Measurements from ENCODE around the gene AVP. TPM values are rescaled to one million over a fixed set of nuclear protein-coding genes. Genes with fewer than 3 reads are reported as not detected.

AVP gene
- polyA plus RNA-seq, 1 donor from 2014 or later, result not detected

- TF ChIP-seq EZH2 (IDR thresholded peaks at IDR 0.05; ENCODE audit: borderline replicate concordance, insufficient read depth, low read length, poor library complexity, severe bottlenecking), result no peak
Measured at GRCh38 chr20:3071610-3072529, 12.7 kb downstream of the AVP start, which contains the start of gene OXT (continued).

GRCh38 chr20:3071266-3071609 lies 13.3 kb downstream of the AVP start:
- Histone ChIP-seq H2AFZ (ENCODE audit: low read depth, low read length) (no peak overlapping the region), H3K27ac (ENCODE audit: low read length) (no peak overlapping the region), H3K27me3 (ENCODE audit: insufficient read depth, low read depth, low read length) (peaks cover 24% of the 10 kb centered on the region)

DNA sequence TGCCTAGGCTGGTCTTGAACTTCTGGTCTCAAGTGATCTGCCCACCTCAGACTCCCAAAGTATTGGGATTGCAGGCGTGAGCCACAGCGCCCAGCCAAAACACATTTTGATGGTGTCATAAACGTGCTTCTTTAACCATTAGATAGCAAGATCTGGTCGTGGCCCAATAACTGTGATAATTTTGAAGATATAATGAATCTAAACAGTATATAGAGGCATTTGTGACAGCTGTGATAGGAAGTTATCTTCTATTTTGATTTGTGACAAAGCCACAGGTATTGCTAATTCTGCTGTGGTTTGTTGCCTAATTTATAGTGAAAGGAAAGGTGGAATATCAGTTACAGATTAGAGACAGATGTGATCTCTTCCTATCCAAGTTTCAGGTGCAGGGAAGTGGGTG lies 13.8 kb downstream of the AVP start:
- Histone ChIP-seq H3K9me3 (ENCODE audit: low read length) (no peaks in the 10 kb centered on the region), H3K79me2 (replicated peaks; ENCODE audit: insufficient read depth, low read length) (no peaks in the 10 kb centered on the region), H3K9me2 (ENCODE audit: insufficient read depth, low read length) (no peaks in the 10 kb centered on the region), H2AFZ (ENCODE audit: low read depth, low read length) (no peak overlapping the region), H3K27ac (ENCODE audit: low read length) (no peak overlapping the region), H3F3A (ENCODE audit: insufficient read depth, low read length, poor library complexity, severe bottlenecking) (no peaks in the 10 kb centered on the region), H3K27me3 (ENCODE audit: insufficient read depth, low read depth, low read length) (peaks cover 24% of the 10 kb centered on the region), H3K9ac (ENCODE audit: low read length) (no peak overlapping the region), H3K36me3 (ENCODE audit: insufficient read depth, low read length) (no peaks in the 10 kb centered on the region), H3K4me3 (ENCODE audit: low read length) (no peak overlapping the region), H3K4me2 (ENCODE audit: low read length) (no peak overlapping the region), H4K20me1 (ENCODE audit: insufficient read depth) (no peaks in the 10 kb centered on the region)
- TF ChIP-seq POLR2AphosphoS5 (IDR thresholded peaks at IDR 0.05) (no peak), MXI1 (conservative IDR thresholded peaks at IDR 0.05; ENCODE audit: poor library complexity, severe bottlenecking) (no peak)
- TF ChIP-seq, protein P1, sequence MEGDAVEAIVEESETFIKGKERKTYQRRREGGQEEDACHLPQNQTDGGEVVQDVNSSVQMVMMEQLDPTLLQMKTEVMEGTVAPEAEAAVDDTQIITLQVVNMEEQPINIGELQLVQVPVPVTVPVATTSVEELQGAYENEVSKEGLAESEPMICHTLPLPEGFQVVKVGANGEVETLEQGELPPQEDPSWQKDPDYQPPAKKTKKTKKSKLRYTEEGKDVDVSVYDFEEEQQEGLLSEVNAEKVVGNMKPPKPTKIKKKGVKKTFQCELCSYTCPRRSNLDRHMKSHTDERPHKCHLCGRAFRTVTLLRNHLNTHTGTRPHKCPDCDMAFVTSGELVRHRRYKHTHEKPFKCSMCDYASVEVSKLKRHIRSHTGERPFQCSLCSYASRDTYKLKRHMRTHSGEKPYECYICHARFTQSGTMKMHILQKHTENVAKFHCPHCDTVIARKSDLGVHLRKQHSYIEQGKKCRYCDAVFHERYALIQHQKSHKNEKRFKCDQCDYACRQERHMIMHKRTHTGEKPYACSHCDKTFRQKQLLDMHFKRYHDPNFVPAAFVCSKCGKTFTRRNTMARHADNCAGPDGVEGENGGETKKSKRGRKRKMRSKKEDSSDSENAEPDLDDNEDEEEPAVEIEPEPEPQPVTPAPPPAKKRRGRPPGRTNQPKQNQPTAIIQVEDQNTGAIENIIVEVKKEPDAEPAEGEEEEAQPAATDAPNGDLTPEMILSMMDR (IDR thresholded peaks at IDR 0.05; ENCODE audit: poor library complexity, severe bottlenecking), result no peak
- TF ChIP-seq, protein P2, sequence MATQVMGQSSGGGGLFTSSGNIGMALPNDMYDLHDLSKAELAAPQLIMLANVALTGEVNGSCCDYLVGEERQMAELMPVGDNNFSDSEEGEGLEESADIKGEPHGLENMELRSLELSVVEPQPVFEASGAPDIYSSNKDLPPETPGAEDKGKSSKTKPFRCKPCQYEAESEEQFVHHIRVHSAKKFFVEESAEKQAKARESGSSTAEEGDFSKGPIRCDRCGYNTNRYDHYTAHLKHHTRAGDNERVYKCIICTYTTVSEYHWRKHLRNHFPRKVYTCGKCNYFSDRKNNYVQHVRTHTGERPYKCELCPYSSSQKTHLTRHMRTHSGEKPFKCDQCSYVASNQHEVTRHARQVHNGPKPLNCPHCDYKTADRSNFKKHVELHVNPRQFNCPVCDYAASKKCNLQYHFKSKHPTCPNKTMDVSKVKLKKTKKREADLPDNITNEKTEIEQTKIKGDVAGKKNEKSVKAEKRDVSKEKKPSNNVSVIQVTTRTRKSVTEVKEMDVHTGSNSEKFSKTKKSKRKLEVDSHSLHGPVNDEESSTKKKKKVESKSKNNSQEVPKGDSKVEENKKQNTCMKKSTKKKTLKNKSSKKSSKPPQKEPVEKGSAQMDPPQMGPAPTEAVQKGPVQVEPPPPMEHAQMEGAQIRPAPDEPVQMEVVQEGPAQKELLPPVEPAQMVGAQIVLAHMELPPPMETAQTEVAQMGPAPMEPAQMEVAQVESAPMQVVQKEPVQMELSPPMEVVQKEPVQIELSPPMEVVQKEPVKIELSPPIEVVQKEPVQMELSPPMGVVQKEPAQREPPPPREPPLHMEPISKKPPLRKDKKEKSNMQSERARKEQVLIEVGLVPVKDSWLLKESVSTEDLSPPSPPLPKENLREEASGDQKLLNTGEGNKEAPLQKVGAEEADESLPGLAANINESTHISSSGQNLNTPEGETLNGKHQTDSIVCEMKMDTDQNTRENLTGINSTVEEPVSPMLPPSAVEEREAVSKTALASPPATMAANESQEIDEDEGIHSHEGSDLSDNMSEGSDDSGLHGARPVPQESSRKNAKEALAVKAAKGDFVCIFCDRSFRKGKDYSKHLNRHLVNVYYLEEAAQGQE (IDR thresholded peaks at IDR 0.05; ENCODE audit: borderline replicate concordance), result no peak

More at GRCh38 chr20:3071266-3071609, 13.3 kb downstream of the AVP start:
- H3K36me3 ChIP-seq (ENCODE audit: insufficient read depth, low read length), result no peaks in the 10 kb centered on the region
- no peak overlapping the region for H3K9ac ChIP-seq (ENCODE audit: low read length)
- H3K79me2 ChIP-seq (replicated peaks; ENCODE audit: insufficient read depth, low read length), result no peaks in the 10 kb centered on the region
- H3F3A ChIP-seq (ENCODE audit: insufficient read depth, low read length, poor library complexity, severe bottlenecking), result no peaks in the 10 kb centered on the region
- no peaks in the 10 kb centered on the region for H3K9me3 ChIP-seq (ENCODE audit: low read length)
- no peaks in the 10 kb centered on the region for H4K20me1 ChIP-seq (ENCODE audit: insufficient read depth)
- TF ChIP-seq SMC3 (conservative IDR thresholded peaks at IDR 0.05; ENCODE audit: poor library complexity), result no peak
- TF ChIP-seq MXI1 (conservative IDR thresholded peaks at IDR 0.05; ENCODE audit: poor library complexity, severe bottlenecking), result no peak
- no peak for TF ChIP-seq TAF1 (IDR thresholded peaks at IDR 0.05; ENCODE audit: low read depth)
- TF ChIP-seq RAD21 (conservative IDR thresholded peaks at IDR 0.05), result no peak
- TF ChIP-seq POLR2AphosphoS5 (IDR thresholded peaks at IDR 0.05), result no peak
- TF ChIP-seq EZH2 (IDR thresholded peaks at IDR 0.05; ENCODE audit: borderline replicate concordance, insufficient read depth, low read length, poor library complexity, severe bottlenecking), result no peak
- TF ChIP-seq, protein P1 (IDR thresholded peaks at IDR 0.05; ENCODE audit: poor library complexity, severe bottlenecking), result no peak
- TF ChIP-seq, protein P2 (IDR thresholded peaks at IDR 0.05; ENCODE audit: borderline replicate concordance), result no peak
- no peak for TF ChIP-seq EP300 (conservative IDR thresholded peaks at IDR 0.05; ENCODE audit: poor library complexity, severe bottlenecking)
- no peak overlapping the region for H3K4me2 ChIP-seq (ENCODE audit: low read length)
- H3K4me3 ChIP-seq (ENCODE audit: low read length), result no peak overlapping the region
- no peaks in the 10 kb centered on the region for H3K9me2 ChIP-seq (ENCODE audit: insufficient read depth, low read length)
